Activated T-cell treated with anti-CD3 and anti-CD28 coated beads, Interleukin-2, amount 50 U/mL, for 72 hours (primary cell): ENCODE data around the gene TENM3. TPM values are rescaled to one million over a fixed set of nuclear protein-coding genes. Genes with fewer than 3 reads are reported as not detected.

Source experiments
- ATAC-seq, 2 donors: fragments of 150-1000 bp; cut with Tn5 transposase; replicated peaks in 1 of 2; 2 replicates each; pipeline ENCODE4 v1.10.0; 2021; ENCODE audit warnings: moderate library complexity in 2 of 2, mild to moderate bottlenecking in 1 of 2
- DNase-seq, 2 donors: peaks; one replicate each; pipeline ENCODE4 v3.0.0; 2021 to 2022; ENCODE audit warnings: mixed read lengths in 1 of 2
- H3K27ac Mint-ChIP-seq: one replicate; pipeline ENCODE4 v1.8.0; 2022; ENCODE audit warnings: mild to moderate bottlenecking, moderate library complexity, mixed read lengths
- H3K27me3 Mint-ChIP-seq: one replicate; pipeline ENCODE4 v1.8.0; 2022; ENCODE audit warnings: low read depth, mixed read lengths
- H3K36me3 Mint-ChIP-seq, 2 donors: one replicate each; pipeline ENCODE4 v1.8.0; 2022; ENCODE audit warnings: mixed read lengths in 2 of 2, mild to moderate bottlenecking in 1 of 2; ENCODE audit not compliant: insufficient read depth in 2 of 2
- H3K4me1 Mint-ChIP-seq: one replicate; pipeline ENCODE4 v1.8.0; 2022; ENCODE audit warnings: low read depth, mixed read lengths
- H3K4me3 Mint-ChIP-seq, 2 donors: one replicate each; pipeline ENCODE4 v1.8.0; 2022; ENCODE audit warnings: mild to moderate bottlenecking in 2 of 2, mixed read lengths in 2 of 2, moderate library complexity in 2 of 2
- H3K9me3 Mint-ChIP-seq, 2 donors: one replicate each; pipeline ENCODE4 v1.8.0; 2022; ENCODE audit warnings: mixed read lengths in 2 of 2
- total RNA-seq, 2 donors: library from RNA; stranded (reverse); gene quantifications; one replicate each; pipeline ENCODE4 v1.2.3, GENCODE V29; 2022

Gene TENM3
- total RNA-seq, 2 donors from 2014 or later, result 0.12 TPM; not detected in 1

DNA sequence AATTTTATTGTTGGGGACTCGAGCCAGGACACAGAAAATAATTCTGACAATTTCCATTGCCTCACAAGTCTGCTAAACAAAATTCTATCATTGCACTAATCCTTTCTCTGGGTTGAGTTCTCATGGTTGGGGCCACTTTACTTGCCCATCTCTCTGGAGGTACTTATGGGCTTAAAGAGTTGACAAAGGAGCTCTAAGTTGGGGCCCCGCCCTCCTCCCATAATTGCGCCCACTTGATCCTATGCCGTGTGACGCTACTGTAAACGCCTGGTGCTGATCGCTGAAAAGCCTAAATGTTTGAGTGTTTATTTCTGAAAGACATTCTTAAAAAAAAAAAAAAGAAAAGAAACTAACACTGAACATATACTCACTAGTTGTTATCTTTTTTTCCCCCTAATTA, 103.0 kb downstream of the TENM3 start:
- peaks cover 16% of the 10 kb centered on the region for H3K27me3 Mint-ChIP-seq
- H3K9me3 Mint-ChIP-seq, result peaks cover 0 to 2% of the 10 kb centered on the region in 2 donors
- DNase-seq (no peak), ATAC-seq (no peak)
- H3K4me3 Mint-ChIP-seq, result no peak overlapping the region
- H3K27ac Mint-ChIP-seq, result no peak overlapping the region
- no peaks in the 10 kb centered on the region for H3K36me3 Mint-ChIP-seq
- H3K4me1 Mint-ChIP-seq, result no peaks in the 10 kb centered on the region

DNA sequence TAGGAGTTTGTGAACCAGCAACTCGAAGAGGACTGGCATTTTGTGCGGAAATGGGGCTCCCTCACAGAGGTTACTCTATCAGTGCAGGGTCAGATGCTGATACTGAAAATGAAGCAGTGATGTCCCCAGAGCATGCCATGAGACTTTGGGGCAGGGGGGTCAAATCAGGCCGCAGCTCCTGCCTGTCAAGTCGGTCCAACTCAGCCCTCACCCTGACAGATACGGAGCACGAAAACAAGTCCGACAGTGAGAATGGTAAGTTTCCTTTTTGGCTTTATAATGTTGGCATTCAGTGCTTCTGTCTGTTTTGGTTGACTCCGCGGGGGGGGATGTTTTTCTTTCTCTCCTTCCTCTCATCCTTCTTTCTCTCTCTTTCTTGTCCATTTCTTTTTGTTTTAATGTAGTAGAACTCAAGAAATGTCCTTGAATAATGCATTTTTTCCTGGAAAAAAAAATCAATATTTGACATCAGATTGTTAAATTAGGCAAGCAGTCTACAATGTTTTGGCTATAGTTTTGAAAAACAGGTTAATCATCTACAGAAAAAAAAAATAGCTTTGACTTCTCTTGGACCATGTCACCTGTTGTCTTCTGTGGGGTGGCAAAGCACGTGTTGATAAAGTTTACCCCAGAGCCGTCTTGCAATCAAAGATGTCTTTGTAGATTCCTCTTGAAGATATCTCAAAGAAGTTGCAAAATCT, 103.6 kb downstream of the TENM3 start:
- peaks cover 0 to 2% of the 10 kb centered on the region in 2 donors for H3K9me3 Mint-ChIP-seq
- no peaks in the 10 kb centered on the region for H3K36me3 Mint-ChIP-seq
- ATAC-seq, result no peak
- no peak overlapping the region for H3K27ac Mint-ChIP-seq
- H3K4me3 Mint-ChIP-seq, result no peak overlapping the region
- peaks cover 16% of the 10 kb centered on the region for H3K27me3 Mint-ChIP-seq
- H3K4me1 Mint-ChIP-seq, result no peaks in the 10 kb centered on the region
- DNase-seq, result no peak

DNA sequence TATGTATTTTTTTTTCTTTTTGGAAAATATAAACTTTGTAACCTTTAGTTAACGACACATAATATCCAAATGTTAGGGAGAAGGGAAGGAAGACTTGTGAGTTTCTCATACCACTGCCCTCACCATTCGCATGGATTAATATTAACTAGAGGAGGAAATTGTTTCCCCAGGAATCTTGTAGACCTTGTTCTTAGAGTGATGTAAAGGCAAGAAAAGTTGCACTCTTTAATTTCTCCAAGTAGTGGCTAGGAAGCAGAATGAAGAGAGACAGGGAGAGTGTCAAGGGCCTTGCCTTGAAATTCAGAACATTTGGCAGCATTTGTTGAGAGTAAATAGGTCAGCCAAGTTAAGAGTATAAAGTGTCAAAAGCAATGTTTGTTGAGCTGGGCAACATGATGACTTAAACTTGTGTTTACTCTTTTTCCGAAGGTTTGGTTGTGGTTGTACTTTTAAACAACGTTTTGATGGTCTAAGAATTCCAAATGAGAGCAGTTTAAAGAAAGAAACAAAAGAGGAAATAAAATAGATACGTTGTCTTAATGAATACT, 105.7 kb downstream of the TENM3 start:
- no peak overlapping the region for H3K27ac Mint-ChIP-seq
- H3K4me3 Mint-ChIP-seq, result no peak overlapping the region
- no peaks in the 10 kb centered on the region for H3K36me3 Mint-ChIP-seq
- no peaks in the 10 kb centered on the region for H3K4me1 Mint-ChIP-seq
- ATAC-seq (no peak), DNase-seq (no peak)
- H3K9me3 Mint-ChIP-seq, result no peaks in the 10 kb centered on the region
- peaks cover 7% of the 10 kb centered on the region for H3K27me3 Mint-ChIP-seq

DNA sequence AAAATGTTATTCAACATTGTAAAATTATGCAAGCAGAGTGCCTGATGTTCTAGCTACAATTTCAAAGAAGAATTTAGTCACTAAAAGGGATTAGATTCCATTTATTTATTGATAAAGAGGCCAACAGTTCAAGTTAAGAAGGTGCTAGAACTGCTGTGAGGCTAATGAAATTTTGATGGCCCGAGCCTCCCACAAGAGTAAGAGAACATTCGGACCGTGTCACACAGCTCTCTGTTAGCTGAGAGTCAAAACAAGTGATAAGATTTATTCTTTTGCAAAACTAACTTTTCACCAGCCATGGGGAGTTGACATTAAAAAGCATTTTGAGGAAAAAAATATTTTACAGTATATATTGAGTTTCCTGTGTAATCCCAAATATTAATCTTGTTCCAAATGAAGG, 106.8 kb downstream of the TENM3 start:
- no peak overlapping the region for H3K27ac Mint-ChIP-seq
- H3K9me3 Mint-ChIP-seq, result peaks cover 0 to 3% of the 10 kb centered on the region in 2 donors
- H3K4me3 Mint-ChIP-seq, result no peak overlapping the region
- ATAC-seq, result no peak
- no peaks in the 10 kb centered on the region for H3K36me3 Mint-ChIP-seq
- H3K27me3 Mint-ChIP-seq, result peaks cover 6% of the 10 kb centered on the region
- no peaks in the 10 kb centered on the region for H3K4me1 Mint-ChIP-seq
- no peak for DNase-seq

DNA sequence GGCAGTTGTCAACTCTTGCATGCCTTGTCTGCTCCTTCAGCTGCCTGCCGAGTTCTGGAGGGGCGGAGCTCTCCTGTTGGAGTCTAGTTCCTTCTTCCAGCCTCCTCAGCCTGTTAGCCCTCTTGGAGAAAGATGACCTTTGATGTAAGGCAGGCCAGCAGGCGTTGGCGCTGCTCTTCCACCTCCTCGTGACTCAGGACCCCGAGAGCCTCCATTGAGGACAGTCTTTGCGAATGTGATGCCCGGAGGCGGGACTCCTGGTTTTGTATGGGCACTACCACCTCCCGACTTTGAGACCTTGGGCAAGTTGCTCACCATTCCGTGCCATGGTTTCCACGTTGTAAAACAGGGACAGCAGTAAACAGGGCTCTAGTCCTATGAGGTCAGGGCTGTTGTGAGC, 108.3 kb downstream of the TENM3 start:
- H3K4me3 Mint-ChIP-seq, result no peak overlapping the region
- no peak for ATAC-seq
- DNase-seq, result no peak
- H3K27me3 Mint-ChIP-seq, result peaks cover 6% of the 10 kb centered on the region
- H3K9me3 Mint-ChIP-seq, result peaks cover 5 to 6% of the 10 kb centered on the region in 2 donors
- H3K4me1 Mint-ChIP-seq, result no peaks in the 10 kb centered on the region
- H3K27ac Mint-ChIP-seq, result no peak overlapping the region
- no peaks in the 10 kb centered on the region for H3K36me3 Mint-ChIP-seq

DNA sequence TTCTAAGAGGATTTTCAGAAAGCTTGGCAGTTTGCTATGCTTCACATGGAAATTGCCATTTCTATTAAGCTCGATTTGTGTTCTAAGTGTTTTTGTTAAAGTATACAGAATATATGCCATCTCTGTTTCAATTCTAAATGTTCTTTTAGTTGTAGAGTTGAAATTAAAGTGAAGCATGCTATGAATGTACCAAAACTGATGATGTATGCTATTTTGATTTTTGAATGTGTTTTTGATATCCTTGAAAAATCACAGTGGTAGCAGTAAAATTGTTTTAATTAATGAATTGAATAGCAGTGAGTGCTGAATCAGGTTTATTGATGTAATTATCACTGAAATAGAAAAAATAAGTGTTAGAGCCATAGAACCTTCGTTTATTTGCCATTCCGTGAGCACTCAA, 110.9 kb downstream of the TENM3 start:
- H3K9me3 Mint-ChIP-seq, result peaks cover 5 to 6% of the 10 kb centered on the region in 2 donors
- H3K4me3 Mint-ChIP-seq, result no peak overlapping the region
- no peaks in the 10 kb centered on the region for H3K4me1 Mint-ChIP-seq
- H3K27ac Mint-ChIP-seq, result no peak overlapping the region
- H3K36me3 Mint-ChIP-seq, result no peaks in the 10 kb centered on the region
- ATAC-seq (no peak), DNase-seq (no peak)
- H3K27me3 Mint-ChIP-seq, result peaks cover 6% of the 10 kb centered on the region

DNA sequence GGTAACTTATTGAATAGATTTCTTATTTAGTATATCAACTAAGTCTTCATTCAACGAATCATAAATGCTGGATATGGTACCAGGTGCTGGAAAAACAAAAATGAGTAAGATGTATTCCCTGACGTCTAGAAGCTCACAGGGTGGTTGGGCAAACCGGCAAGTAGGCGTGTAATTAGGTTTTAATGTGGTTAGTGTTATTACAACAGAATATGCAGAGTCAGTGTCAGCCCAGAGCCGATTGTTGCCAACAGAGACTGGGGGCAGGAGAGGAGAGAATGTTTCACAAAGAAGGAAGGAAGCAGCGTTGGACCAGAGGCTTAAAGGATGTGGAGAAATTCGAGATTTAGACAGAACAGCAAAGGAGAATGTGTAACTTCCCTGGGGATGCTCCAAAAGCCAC, 111.7 kb downstream of the TENM3 start:
- Mint-ChIP-seq H3K36me3 (no peaks in the 10 kb centered on the region), H3K4me1 (no peaks in the 10 kb centered on the region), H3K27me3 (peaks cover under 1% of the 10 kb centered on the region), H3K4me3 (no peak overlapping the region), H3K9me3 (peaks cover 8 to 9% of the 10 kb centered on the region in 2 donors), H3K27ac (no peak overlapping the region)
- ATAC-seq (no peak), DNase-seq (no peak)

DNA sequence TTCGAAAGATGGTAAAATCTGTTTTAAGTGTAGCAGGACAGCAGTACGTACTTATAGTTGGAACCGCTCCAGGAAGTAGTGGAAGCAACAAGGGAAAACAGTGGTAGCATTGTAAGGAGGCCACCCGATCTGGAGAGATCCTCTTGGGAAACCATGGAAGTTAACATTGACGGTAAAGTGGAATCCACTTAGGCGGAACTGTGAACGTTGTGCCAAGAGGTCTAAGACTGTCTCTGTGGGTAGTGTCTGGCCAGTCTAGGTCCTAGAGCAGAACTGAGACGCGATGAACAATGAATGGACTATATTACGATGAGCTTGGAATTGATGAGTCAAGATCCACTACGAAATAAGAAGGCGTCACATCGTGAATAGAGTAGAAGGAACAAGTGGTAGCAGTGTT, 124.0 kb downstream of the TENM3 start:
- no peak for DNase-seq
- no peaks in the 10 kb centered on the region for H3K36me3 Mint-ChIP-seq
- no peak overlapping the region for H3K4me3 Mint-ChIP-seq
- peaks cover 9% of the 10 kb centered on the region for H3K27me3 Mint-ChIP-seq
- H3K4me1 Mint-ChIP-seq, result no peaks in the 10 kb centered on the region
- H3K27ac Mint-ChIP-seq, result no peak overlapping the region
- peaks cover 0 to 2% of the 10 kb centered on the region in 2 donors for H3K9me3 Mint-ChIP-seq
- no peak for ATAC-seq

DNA sequence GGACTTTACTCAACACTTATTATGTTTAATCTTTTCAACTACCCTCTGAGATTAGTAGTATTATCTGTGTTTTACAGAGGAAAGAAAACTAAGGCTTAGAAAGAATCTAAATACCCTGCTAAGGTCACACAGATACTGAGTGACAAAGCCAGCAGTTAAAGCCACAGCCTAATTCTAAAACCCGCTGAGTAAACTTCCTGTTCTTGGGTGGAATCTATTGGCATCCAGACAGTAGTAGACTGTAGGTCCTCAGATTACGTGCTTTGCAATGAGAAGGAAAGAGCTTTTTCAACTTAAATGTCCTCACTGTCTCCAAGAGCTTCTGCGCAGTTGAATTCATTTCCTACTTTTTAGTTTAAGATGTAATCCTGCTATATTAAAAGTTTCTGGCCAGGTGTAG, 126.0 kb downstream of the TENM3 start:
- DNase-seq (no peak), ATAC-seq (no peak)
- Mint-ChIP-seq H3K9me3 (peaks cover 0 to 2% of the 10 kb centered on the region in 2 donors), H3K27me3 (peaks cover 9% of the 10 kb centered on the region), H3K36me3 (no peaks in the 10 kb centered on the region), H3K4me1 (no peaks in the 10 kb centered on the region), H3K4me3 (no peak overlapping the region), H3K27ac (no peak overlapping the region)

DNA sequence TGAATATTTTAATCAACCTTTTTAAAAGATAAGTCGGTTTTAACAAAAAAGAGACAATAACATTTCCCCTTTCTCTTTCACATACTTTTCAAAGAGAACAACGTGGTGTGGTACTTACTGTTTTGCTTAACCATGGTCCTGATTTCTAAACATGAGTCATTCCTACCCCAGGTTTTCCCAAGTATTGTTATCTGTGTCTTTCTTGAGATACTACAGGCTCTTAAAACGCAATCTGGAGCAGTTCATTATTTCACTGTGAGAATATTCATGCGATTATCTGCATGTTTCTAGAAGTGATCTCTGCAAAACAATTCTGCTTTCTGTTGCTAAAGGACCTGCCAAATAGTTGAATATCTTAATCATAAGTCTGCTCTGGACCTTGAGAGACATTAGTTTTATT, 127.3 kb downstream of the TENM3 start:
- peaks cover 0 to 2% of the 10 kb centered on the region in 2 donors for H3K9me3 Mint-ChIP-seq
- no peak for ATAC-seq
- no peaks in the 10 kb centered on the region for H3K36me3 Mint-ChIP-seq
- H3K4me3 Mint-ChIP-seq, result no peak overlapping the region
- H3K4me1 Mint-ChIP-seq, result no peaks in the 10 kb centered on the region
- H3K27ac Mint-ChIP-seq, result no peak overlapping the region
- DNase-seq, result no peak
- peaks cover 9% of the 10 kb centered on the region for H3K27me3 Mint-ChIP-seq

DNA sequence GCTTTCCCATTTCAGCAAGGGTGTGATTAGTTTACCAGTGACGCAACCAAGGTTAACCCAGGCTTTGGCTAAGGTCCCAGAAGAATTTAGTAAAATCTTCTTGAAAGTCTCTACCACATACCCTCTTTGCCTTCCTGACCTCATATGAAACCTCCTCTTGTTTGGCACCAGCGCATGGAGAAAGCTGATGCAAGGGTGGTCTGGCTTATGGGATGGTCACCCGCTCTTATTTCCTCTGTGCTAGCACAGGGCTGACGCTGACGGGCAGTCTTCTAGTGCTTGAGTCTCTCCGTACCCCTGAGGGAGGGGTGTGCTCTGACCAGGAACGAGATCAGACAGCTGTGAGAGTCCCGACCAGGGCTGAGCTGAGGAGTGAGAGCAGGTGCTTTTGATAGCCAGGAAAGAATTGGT, 137.6 kb downstream of the TENM3 start:
- Mint-ChIP-seq H3K9me3 (no peaks in the 10 kb centered on the region), H3K27ac (no peak overlapping the region), H3K27me3 (peaks cover 9% of the 10 kb centered on the region), H3K36me3 (no peaks in the 10 kb centered on the region), H3K4me3 (no peak overlapping the region), H3K4me1 (no peaks in the 10 kb centered on the region)
- no peak for ATAC-seq
- DNase-seq, result no peak

DNA sequence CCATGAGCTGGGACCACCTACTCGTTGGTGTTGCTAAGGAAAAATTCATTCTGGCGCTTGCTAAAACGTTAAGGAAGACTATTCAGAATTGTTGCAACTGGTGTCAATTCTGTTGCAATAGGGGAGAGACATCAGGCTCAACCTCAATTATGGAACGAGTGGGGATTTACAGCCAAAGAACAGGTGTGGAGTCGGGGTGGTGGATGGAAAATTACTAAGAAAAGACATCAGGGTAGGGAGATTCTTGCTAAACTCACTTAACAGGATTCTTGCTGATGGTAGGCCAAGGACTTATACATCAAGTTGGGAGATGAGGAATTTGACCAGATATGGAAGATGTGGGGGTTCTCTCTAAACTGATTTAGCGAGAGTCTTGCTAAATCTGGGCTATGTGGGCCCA, 139.7 kb downstream of the TENM3 start:
- DNase-seq (no peak), ATAC-seq (no peak)
- H3K36me3 Mint-ChIP-seq, result no peaks in the 10 kb centered on the region
- no peaks in the 10 kb centered on the region for H3K9me3 Mint-ChIP-seq
- peaks cover 6% of the 10 kb centered on the region for H3K27me3 Mint-ChIP-seq
- no peak overlapping the region for H3K4me3 Mint-ChIP-seq
- no peak overlapping the region for H3K27ac Mint-ChIP-seq
- no peaks in the 10 kb centered on the region for H3K4me1 Mint-ChIP-seq

DNA sequence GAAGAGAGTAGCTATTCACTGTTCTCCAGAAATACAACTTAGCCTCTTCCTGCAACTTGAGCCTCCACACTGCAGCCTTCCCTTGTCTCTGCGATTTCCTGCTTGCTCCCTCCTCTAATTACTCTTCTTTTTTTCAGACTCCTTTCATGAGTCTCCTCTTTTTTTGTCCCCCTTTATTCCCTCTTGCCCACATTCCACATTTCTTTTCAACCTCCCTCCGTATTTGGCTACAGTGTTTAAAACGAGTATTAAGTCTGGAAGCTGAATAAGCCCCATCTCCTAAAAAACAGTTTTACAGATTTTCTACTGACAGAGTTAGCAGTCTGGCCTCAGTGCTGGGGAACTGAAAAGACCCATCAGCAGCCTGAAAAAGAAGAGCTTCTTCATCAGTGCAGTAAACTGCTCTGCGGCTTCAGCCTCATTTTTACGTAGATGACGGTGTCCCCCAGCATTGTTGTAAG, 141.5 kb downstream of the TENM3 start:
- no peak for ATAC-seq
- Mint-ChIP-seq H3K36me3 (no peaks in the 10 kb centered on the region), H3K27ac (no peak overlapping the region), H3K27me3 (no peaks in the 10 kb centered on the region), H3K4me3 (no peak overlapping the region), H3K9me3 (no peaks in the 10 kb centered on the region), H3K4me1 (no peaks in the 10 kb centered on the region)
- DNase-seq, result no peak

DNA sequence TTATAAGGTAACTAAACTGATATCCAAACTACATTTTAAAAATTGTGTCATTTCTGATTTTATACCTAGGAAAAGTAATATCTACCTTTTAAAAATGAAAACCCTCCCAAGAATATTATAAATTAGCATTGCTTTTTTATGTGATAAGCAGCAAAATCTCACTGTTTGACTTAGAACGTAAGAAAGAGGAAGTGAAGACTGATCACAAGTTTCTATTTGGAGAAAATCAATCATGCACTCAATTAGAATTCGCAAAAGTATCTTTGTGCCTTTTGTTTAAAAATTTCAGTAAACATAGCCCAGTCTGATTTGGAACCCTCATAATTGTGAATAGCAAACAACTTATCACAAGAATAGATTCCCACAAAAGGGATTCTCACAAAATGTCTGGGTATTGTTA, 142.7 kb downstream of the TENM3 start:
- Mint-ChIP-seq H3K27ac (no peak overlapping the region), H3K27me3 (no peaks in the 10 kb centered on the region), H3K36me3 (no peaks in the 10 kb centered on the region), H3K4me3 (no peak overlapping the region), H3K4me1 (no peaks in the 10 kb centered on the region), H3K9me3 (no peaks in the 10 kb centered on the region)
- ATAC-seq (no peak), DNase-seq (no peak)
